PFSK-1 (cell line): ENCODE measurements around the gene NALCN.

Experiments used
- FOXP2 ChIP-seq: optimal IDR thresholded peaks from 2 replicates; pipeline ENCODE3; 2011; ENCODE audit warnings: borderline replicate concordance, control low read depth, inconsistent platforms; ENCODE audit not compliant: insufficient read depth; ENCODE audit errors: extremely low read length, extremely low read depth
- POLR2AphosphoS5 ChIP-seq: IDR thresholded peaks from 2 replicates; pipeline ENCODE4 v1.6.1; 2012; ENCODE audit warnings: low read depth, mild to moderate bottlenecking, control low read depth, low read length, moderate library complexity
- REST ChIP-seq, 2 experiments: IDR thresholded peaks; 2 replicates each; pipeline versions ENCODE4 v1.6.1 to v1.8.0; 2011 to 2012; ENCODE audit warnings: low read depth in 2 of 2, low read length in 2 of 2, control low read depth in 1 of 2, inconsistent platforms in 1 of 2, mild to moderate bottlenecking in 1 of 2, moderate library complexity in 1 of 2; ENCODE audit not compliant: insufficient read depth in 1 of 2
- SIN3A ChIP-seq: IDR thresholded peaks from 2 replicates; pipeline ENCODE4 v1.6.1; 2012; ENCODE audit warnings: mild to moderate bottlenecking, low read length, moderate library complexity, borderline replicate concordance; ENCODE audit not compliant: insufficient read depth
- TAF1 ChIP-seq: IDR thresholded peaks from 2 replicates; pipeline ENCODE4 v1.6.1; 2012; ENCODE audit warnings: low read length, control low read depth, borderline replicate concordance; ENCODE audit not compliant: insufficient read depth

NALCN gene

DNA sequence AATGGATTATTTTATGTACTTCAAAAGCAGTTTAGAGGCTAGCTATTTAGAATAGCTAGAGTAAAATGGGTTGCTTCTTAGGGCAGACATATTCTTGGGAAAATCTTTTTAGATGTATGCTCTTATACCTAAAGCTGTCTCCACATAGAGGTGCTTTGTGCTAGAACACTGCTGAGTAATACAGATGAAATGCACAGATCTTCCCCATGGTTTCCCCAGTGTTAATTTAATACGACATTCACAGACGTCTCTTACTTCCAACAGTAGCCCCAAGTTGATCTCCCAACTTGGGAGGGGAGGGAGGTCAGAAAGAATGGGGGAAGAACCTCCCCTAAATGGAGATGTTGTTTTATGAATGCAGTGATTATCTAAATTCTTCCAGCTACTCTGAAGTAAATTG lies 16.9 kb downstream of the NALCN start:
- no peak for TF ChIP-seq FOXP2
- TF ChIP-seq POLR2AphosphoS5 = no peak
- TF ChIP-seq TAF1 = no peak
- no peak for TF ChIP-seq REST (IDR thresholded peaks at IDR 0.05; ENCODE audit: insufficient read depth in 1 of 2, low read depth in 2 of 2, low read length in 2 of 2)
- no peak for TF ChIP-seq SIN3A

GRCh38 chr13:101398920-101399319 lies 17.4 kb downstream of the NALCN start:
- no peak for TF ChIP-seq FOXP2
- TF ChIP-seq SIN3A = no peak
- no peak for TF ChIP-seq TAF1
- no peak for TF ChIP-seq REST (IDR thresholded peaks at IDR 0.05; ENCODE audit: insufficient read depth in 1 of 2, low read depth in 2 of 2, low read length in 2 of 2)
- no peak for TF ChIP-seq POLR2AphosphoS5

- TF ChIP-seq FOXP2 (no peak), POLR2AphosphoS5 (no peak), TAF1 (no peak), SIN3A (no peak), REST (IDR thresholded peaks at IDR 0.05; ENCODE audit: insufficient read depth in 1 of 2, low read depth in 2 of 2, low read length in 2 of 2) (no peak)
Observed at GRCh38 chr13:101398191-101398590, 18.1 kb downstream of the NALCN start.

DNA sequence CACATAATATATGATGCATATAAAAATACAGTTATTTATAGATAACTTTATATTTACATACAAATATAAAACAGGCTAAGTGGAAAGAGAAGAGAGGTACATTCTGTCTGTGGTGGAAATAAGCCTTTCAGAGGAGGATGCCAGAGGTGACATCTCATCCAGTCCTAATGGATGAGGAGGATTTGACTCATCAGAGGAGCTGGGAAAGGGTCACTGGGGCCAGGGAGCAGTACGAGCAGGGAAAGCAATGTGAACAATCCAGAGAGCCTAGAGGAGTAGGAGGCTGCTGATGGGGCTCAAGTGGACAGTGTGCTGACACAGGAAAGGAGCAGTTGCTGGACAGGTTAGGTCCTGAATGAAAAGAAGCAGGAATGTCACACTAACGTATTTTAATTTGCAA lies 18.6 kb downstream of the NALCN start:
- TF ChIP-seq REST (IDR thresholded peaks at IDR 0.05; ENCODE audit: insufficient read depth in 1 of 2, low read depth in 2 of 2, low read length in 2 of 2) (no peak), TAF1 (no peak), SIN3A (no peak), POLR2AphosphoS5 (no peak)

GRCh38 chr13:101394605-101395004 lies 21.7 kb downstream of the NALCN start:
- no peak for TF ChIP-seq REST (IDR thresholded peaks at IDR 0.05; ENCODE audit: insufficient read depth in 1 of 2, low read depth in 2 of 2, low read length in 2 of 2)
- TF ChIP-seq FOXP2 = no peak
- TF ChIP-seq SIN3A = no peak
- no peak for TF ChIP-seq TAF1
- TF ChIP-seq POLR2AphosphoS5 = no peak
